Neural progenitor cell (in vitro differentiated cells): ENCODE data around the gene DLG3.

Experiments
- EZH2phosphoT487 ChIP-seq: fragments of 200-600 bp; sonication (generic); IDR thresholded peaks from 2 replicates; pipeline ENCODE4 v1.6.1; 2017; ENCODE audit warnings: antibody characterized with exemption
- TF ChIP-seq, protein P1 (sequence below): fragments of 200-600 bp; sonication (generic); IDR thresholded peaks from 2 replicates; pipeline ENCODE4 v1.5.1; 2017; ENCODE audit warnings: antibody characterized with exemption, mild to moderate bottlenecking

DNA sequence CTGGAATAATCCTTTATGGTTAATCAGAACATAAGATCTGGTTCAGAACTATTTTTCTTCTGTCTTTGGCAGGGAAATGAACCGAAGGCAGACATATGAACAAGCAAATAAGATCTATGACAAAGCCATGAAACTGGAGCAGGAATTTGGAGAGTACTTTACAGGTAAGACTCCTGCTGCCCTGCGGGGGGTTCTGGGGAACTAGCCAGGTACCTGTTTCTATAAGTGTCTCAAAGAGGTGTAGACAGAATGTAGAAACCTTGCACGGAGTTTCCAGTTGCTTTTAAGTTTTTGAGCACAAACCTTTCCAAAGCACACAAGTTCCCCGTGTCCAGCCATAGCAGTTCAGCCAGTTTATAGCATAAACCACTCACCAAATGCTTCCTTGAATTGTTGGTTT lies 56.2 kb downstream of the DLG3 start:
- TF ChIP-seq, protein P1, sequence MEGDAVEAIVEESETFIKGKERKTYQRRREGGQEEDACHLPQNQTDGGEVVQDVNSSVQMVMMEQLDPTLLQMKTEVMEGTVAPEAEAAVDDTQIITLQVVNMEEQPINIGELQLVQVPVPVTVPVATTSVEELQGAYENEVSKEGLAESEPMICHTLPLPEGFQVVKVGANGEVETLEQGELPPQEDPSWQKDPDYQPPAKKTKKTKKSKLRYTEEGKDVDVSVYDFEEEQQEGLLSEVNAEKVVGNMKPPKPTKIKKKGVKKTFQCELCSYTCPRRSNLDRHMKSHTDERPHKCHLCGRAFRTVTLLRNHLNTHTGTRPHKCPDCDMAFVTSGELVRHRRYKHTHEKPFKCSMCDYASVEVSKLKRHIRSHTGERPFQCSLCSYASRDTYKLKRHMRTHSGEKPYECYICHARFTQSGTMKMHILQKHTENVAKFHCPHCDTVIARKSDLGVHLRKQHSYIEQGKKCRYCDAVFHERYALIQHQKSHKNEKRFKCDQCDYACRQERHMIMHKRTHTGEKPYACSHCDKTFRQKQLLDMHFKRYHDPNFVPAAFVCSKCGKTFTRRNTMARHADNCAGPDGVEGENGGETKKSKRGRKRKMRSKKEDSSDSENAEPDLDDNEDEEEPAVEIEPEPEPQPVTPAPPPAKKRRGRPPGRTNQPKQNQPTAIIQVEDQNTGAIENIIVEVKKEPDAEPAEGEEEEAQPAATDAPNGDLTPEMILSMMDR, result no peak
- no peak for TF ChIP-seq EZH2phosphoT487
